K562 (cell line): ENCODE results near the gene MRPS6. TPM values are rescaled to one million over a fixed set of nuclear protein-coding genes. Genes with fewer than 3 reads are reported as not detected.
A peak's percentile ranks its signal among the peaks of the same experiment; 100 is the strongest.

Experiments used
- ATAC-seq: fragments of 200-7000 bp; cut with Tn5 transposase; 3 replicates; pipeline ENCODE4 v1.9.1; 2020; ENCODE audit warnings: moderate library complexity
- BruUV-seq: library from RNA; stranded (reverse); fragments of 400-500 nt; replicated peaks from 2 replicates; lab custom pipeline; 2021; lab: Mats Ljungman, UMichigan
- CTCF ChIA-PET: fragments of 300-600 bp; formaldehyde crosslinking; extraction: SDS; loops from one replicate; lab custom pipeline; 2021; ENCODE audit warnings: low intra/inter-chr PET ratio; lab: Yijun Ruan, JAX
- POLR2A ChIA-PET: fragments of 300-600, 350-650 bp; sonication (Branson Sonifier 250); formaldehyde crosslinking; extraction: SDS; loops from one replicate; lab custom pipeline; 2021; ENCODE audit warnings: antibody characterized with exemption, inconsistent platforms; lab: Yijun Ruan, JAX
- DNase-seq, 4 experiments: peaks; one replicate each; pipeline versions ENCODE4 v3.0.0 to v3.0.0-alpha.2; 2011 to 2018; ENCODE audit warnings: low spot score in 3 of 4, mixed read lengths in 3 of 4; ENCODE audit errors: extremely low read depth in 1 of 4
- FAIRE-seq: peaks from 2 replicates; lab custom pipeline; 2011; peaks lifted over from hg19 to GRCh38; lab: Jason Lieb, UNC
- H2AFZ ChIP-seq: 2 replicates; pipeline ENCODE4 v1.6.0; 2011; ENCODE audit warnings: low read depth, low read length, control low read depth, inconsistent platforms
- H3K27ac ChIP-seq: fragments of 200-600 bp; 3 replicates; pipeline ENCODE4 v1.8.0; 2011; ENCODE audit warnings: low read depth, mild to moderate bottlenecking, control low read depth, inconsistent platforms, low read length, moderate library complexity, mixed read lengths; ENCODE audit errors: extremely low read depth
- H3K27me3 ChIP-seq, 2 experiments: fragments of 300-600 bp in 1 of 2; 2 replicates in 1 of 2; 3 replicates in 1 of 2; pipeline versions ENCODE4 v1.6.0 to v1.8.0; 2011; ENCODE audit warnings: inconsistent platforms in 2 of 2, low read length in 2 of 2, mild to moderate bottlenecking in 1 of 2, mixed read lengths in 1 of 2, moderate library complexity in 1 of 2; ENCODE audit not compliant: control insufficient read depth in 2 of 2, insufficient read depth in 2 of 2
- H3K36me3 ChIP-seq: fragments of 300-600 bp; 3 replicates; pipeline ENCODE4 v1.8.0; 2011; ENCODE audit warnings: mild to moderate bottlenecking, low read length, inconsistent platforms; ENCODE audit not compliant: control insufficient read depth, insufficient read depth
- H3K4me1 ChIP-seq, 2 experiments: fragments of 200-600 bp in 1 of 2; replicated peaks in 1 of 2; 2 replicates in 1 of 2; 3 replicates in 1 of 2; pipeline versions ENCODE4 v1.5.1 to v1.8.0; 2011; ENCODE audit warnings: inconsistent platforms in 2 of 2, low read length in 2 of 2, mild to moderate bottlenecking in 1 of 2, mixed read lengths in 1 of 2, moderate library complexity in 1 of 2; ENCODE audit not compliant: control insufficient read depth in 2 of 2, insufficient read depth in 2 of 2
- H3K4me2 ChIP-seq: 2 replicates; pipeline ENCODE4 v1.6.1; 2011; ENCODE audit warnings: low read length, control low read depth, inconsistent platforms, mixed read lengths; ENCODE audit not compliant: insufficient read depth
- H3K4me3 ChIP-seq: fragments of 200-600 bp; sonication (generic), shearing (Covaris generic); 2 replicates; pipeline ENCODE4 v1.5.1; 2016; ENCODE audit warnings: control low read depth, inconsistent platforms
- H3K79me2 ChIP-seq: fragments of 200-600 bp; 3 replicates; pipeline ENCODE4 v1.8.0; 2011; ENCODE audit warnings: low read length, inconsistent platforms; ENCODE audit not compliant: control insufficient read depth, insufficient read depth
- H3K9ac ChIP-seq, 2 experiments: 2 replicates each; pipeline versions ENCODE4 v1.6.0 to v1.6.1; 2011; ENCODE audit warnings: low read depth in 2 of 2, low read length in 2 of 2, control low read depth in 1 of 2, inconsistent platforms in 1 of 2, mild to moderate bottlenecking in 1 of 2, mixed read lengths in 1 of 2; ENCODE audit not compliant: insufficient read depth in 1 of 2
- H3K9me1 ChIP-seq: one replicate; pipeline ENCODE4 v1.6.0; 2011; ENCODE audit warnings: inconsistent platforms, mild to moderate bottlenecking, low read length, moderate library complexity; ENCODE audit not compliant: control insufficient read depth, insufficient read depth
- H3K9me3 ChIP-seq: replicated peaks from 2 replicates; pipeline ENCODE4 v1.5.1; 2011; ENCODE audit warnings: low read depth, low read length, inconsistent platforms; ENCODE audit not compliant: control insufficient read depth, insufficient read depth
- H4K20me1 ChIP-seq: replicated peaks from 2 replicates; pipeline ENCODE4 v1.6.1; 2011; ENCODE audit warnings: low read length, inconsistent platforms, mixed read lengths; ENCODE audit not compliant: control insufficient read depth, insufficient read depth
- CEBPB ChIP-seq: fragments of 450-650 bp; IDR thresholded peaks from 2 replicates; pipeline ENCODE4 v1.6.1; 2016; ENCODE audit warnings: missing genetic modification characterization, missing compliant biosample characterization
- CHCHD3 ChIP-seq: fragments of 250-450 bp; sonication (Bioruptor Pico); IDR thresholded peaks from 2 replicates; pipeline ENCODE4 v2.1.2; 2022; ENCODE audit warnings: mild to moderate bottlenecking
- ETV5 ChIP-seq: sonication (generic); formaldehyde crosslinking; IDR thresholded peaks from 2 replicates; pipeline ENCODE4 v1.4.0; 2020; ENCODE audit warnings: low read depth, mild to moderate bottlenecking, missing genetic modification reagents
- KAT8 ChIP-seq: fragments of 450-650 bp; IDR thresholded peaks from 2 replicates; pipeline ENCODE4 v1.6.1; 2016; ENCODE audit warnings: low read depth, mild to moderate bottlenecking
- MIER1 ChIP-seq: fragments of 450-650 bp; IDR thresholded peaks from 2 replicates; pipeline ENCODE4 v1.6.1; 2016; ENCODE audit warnings: antibody characterized with exemption, mild to moderate bottlenecking, low read depth
- MTA2 ChIP-seq: fragments of 450-650 bp; IDR thresholded peaks from 2 replicates; pipeline ENCODE4 v1.6.1; 2016; ENCODE audit warnings: low read depth
- RBM34 ChIP-seq: fragments of 200-400 bp; formaldehyde crosslinking; IDR thresholded peaks from 2 replicates; pipeline ENCODE4 v1.6.1; 2018; ENCODE audit warnings: low read length, borderline replicate concordance; ENCODE audit not compliant: insufficient read depth
- RCOR1 ChIP-seq, 2 experiments: IDR thresholded peaks; 2 replicates each; pipeline ENCODE4 v1.6.1; 2012; ENCODE audit warnings: low read depth in 2 of 2, low read length in 2 of 2, borderline replicate concordance in 1 of 2, improper control_type of control experiment in 1 of 2
- RFX5 ChIP-seq: IDR thresholded peaks from 2 replicates; pipeline ENCODE4 v1.6.1; 2011; ENCODE audit warnings: low read depth, mild to moderate bottlenecking, improper control_type of control experiment, low read length
- STAT5A ChIP-seq: IDR thresholded peaks from 2 replicates; pipeline ENCODE4 v1.6.1; 2012; ENCODE audit warnings: low read length, inconsistent platforms, borderline replicate concordance
- XRCC5 ChIP-seq: fragments of 200-400 bp; formaldehyde crosslinking; IDR thresholded peaks from 2 replicates; pipeline ENCODE4 v1.6.1; 2017; ENCODE audit warnings: low read depth, mild to moderate bottlenecking, low read length
- ZBTB11 ChIP-seq, 3 experiments: fragments of 200-800 bp in 1 of 3; fragments of 250-450 bp in 1 of 3; fragments of 450-650 bp in 1 of 3; sonication (Bioruptor Pico) in 1 of 3; sonication (Bioruptor generic) in 1 of 3; formaldehyde crosslinking in 1 of 3; IDR thresholded peaks; 2 replicates each; pipeline versions ENCODE4 v1.6.1 to v1.8.0; 2016 to 2022; ENCODE audit warnings: mild to moderate bottlenecking in 2 of 3, missing genetic modification characterization in 2 of 3, missing compliant biosample characterization in 1 of 3, moderate library complexity in 1 of 3
- ZNF24 ChIP-seq: fragments of 450-650 bp; IDR thresholded peaks from 2 replicates; pipeline ENCODE4 v1.6.1; 2016
- WGBS: fragments of 100-300 bp; shearing (Covaris generic); methylation state at CpG from one replicate; pipeline ENCODE4 v1.1.6; 2016; ENCODE audit warnings: low coverage, mixed read lengths; ENCODE audit not compliant: insufficient coverage; ENCODE audit errors: missing lambda C conversion rate; 5-methylcytosine and 5-hydroxymethylcytosine counted together
- in situ Hi-C: fragments of 300-500 bp; cut with MboI; formaldehyde crosslinking; loops from 4 replicates; pipeline ENCODE4 v1.15.0; 2018; ENCODE audit warnings: inconsistent platforms, mixed read lengths
- intact Hi-C: fragments of 100-400 bp; cut with micrococcal nuclease; formaldehyde crosslinking; loops from 2 replicates; pipeline ENCODE4 v1.14.2; 2022
- polyA plus RNA-seq, 8 experiments: library from polyadenylated mRNA; depleted of rRNA in 4 of 8; stranded (reverse) in 5 of 8; unstranded in 3 of 8; fragments of >200 nt; fragmentation: Nextera tagmentation in 2 of 8; fragmentation: Illumina TruSeq in 1 of 8; extraction: Ambion mirVana in 2 of 8; extraction: Trizol in 1 of 8; gene quantifications; 2 replicates each; pipeline versions ENCODE4 v1.2.1 to v1.2.3, GENCODE V29; 2011 to 2014; ENCODE audit warnings: inconsistent platforms in 1 of 8, missing spikeins in 1 of 8
- total RNA-seq, 7 experiments: library from RNA; depleted of rRNA in 6 of 7; stranded (reverse); fragments of >200 nt in 6 of 7; fragmentation: Illumina TruSeq in 2 of 7; extraction: Trizol in 2 of 7; gene quantifications; 2 replicates each; pipeline versions ENCODE4 v1.2.1 to v1.2.3, GENCODE V29; 2011 to 2021; ENCODE audit warnings: low replicate concordance in 1 of 7
- TF ChIP-seq, protein P1 (sequence below): fragments of 250-450 bp; sonication (Bioruptor Pico); IDR thresholded peaks from 2 replicates; pipeline ENCODE4 v1.4.0; 2020; ENCODE audit warnings: mild to moderate bottlenecking

The MRPS6 gene
- total and polyA plus RNA-seq, 9 of the 15 experiments (the other 6 are each of a cell fraction or from before 2014, with no cell fraction given): 26.1 to 72.0 (median 39.3) TPM

DNA sequence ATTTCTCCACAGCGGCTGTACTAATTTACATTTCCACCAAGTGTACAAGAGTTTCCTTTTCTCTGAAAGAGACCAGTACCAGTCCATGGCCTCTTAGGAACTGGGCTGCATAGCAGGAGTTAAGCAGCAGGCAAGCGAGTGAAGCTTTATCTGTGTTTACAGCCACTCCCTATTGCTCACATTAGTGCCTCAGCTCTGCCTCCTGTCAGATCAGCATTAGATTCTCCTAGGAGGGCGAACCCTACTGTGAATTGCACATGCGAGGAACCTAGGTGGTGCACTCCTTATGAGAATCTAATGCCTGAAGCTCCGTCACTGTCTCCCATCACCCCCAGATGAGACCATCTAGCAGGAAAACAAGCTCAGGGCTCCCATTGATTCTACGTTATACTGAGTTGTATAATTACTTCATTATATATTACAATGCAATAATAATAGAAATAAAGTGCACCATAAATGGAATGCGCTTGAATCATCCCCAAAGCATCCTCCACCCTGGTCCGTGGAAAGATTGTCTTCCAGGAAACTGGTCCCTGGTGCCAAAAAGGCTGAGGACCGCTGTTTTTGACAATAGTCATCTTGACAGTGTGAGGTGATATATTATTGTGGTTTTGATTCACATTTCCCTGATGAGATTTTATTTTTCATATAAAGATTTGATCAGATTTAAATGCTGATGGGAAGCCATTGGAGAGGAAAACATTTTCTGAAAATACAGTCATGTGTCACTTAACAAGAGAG is 45.5 kb upstream of the MRPS6 start (continued):
- TF ChIP-seq, protein P1, sequence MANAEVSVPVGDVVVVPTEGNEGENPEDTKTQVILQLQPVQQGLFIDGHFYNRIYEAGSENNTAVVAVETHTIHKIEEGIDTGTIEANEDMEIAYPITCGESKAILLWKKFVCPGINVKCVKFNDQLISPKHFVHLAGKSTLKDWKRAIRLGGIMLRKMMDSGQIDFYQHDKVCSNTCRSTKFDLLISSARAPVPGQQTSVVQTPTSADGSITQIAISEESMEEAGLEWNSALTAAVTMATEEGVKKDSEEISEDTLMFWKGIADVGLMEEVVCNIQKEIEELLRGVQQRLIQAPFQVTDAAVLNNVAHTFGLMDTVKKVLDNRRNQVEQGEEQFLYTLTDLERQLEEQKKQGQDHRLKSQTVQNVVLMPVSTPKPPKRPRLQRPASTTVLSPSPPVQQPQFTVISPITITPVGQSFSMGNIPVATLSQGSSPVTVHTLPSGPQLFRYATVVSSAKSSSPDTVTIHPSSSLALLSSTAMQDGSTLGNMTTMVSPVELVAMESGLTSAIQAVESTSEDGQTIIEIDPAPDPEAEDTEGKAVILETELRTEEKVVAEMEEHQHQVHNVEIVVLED (CRISPR knock-in tag): no peak
- no peak for TF ChIP-seq KAT8

GRCh38 chr21:34029743-34030528 is 43.4 kb upstream of the MRPS6 start:
- Histone ChIP-seq H3K4me2 (peak overlapping the region; percentile 47), H2AFZ (peak overlapping the region; percentile 87), H3K9ac (no peak overlapping the region), H3K9me3 (no peaks in the 10 kb centered on the region), H3K4me3 (no peak overlapping the region), H3K4me1 (peaks cover 0 to 14% of the 10 kb centered on the region in 2 experiments; a peak in 3 of 5 replicates), H3K27ac (no peak overlapping the region; the same call in 1 of the 3 replicates), H3K36me3 (no peaks in the 10 kb centered on the region), H3K79me2 (no peaks in the 10 kb centered on the region), H3K27me3 (no peaks in the 10 kb centered on the region), H3K9me1 (no peaks in the 10 kb centered on the region), H4K20me1 (no peaks in the 10 kb centered on the region)
- WGBS: 28% methylated on average over 13 of the region's 13 CpGs
- intact Hi-C loops (loop anchor here (5.0 kb wide), 2 partner anchors 53 to 98 kb away; no protein-coding TSS in a partner anchor), in situ Hi-C loops (no loop called here)
- BruUV-seq: no TSS peak
- peak; percentile 98 for FAIRE-seq
- POLR2A ChIA-PET: interaction anchor here (0.6 to 1.6 kb wide), 5 partner anchors 10 to 21 kb away, joined by 3 to 5 read pairs (median 3); no protein-coding TSS in a partner anchor
- peak; percentile 84 to 89 (median 85) for DNase-seq
- ATAC-seq: peak; percentile 99
- CTCF ChIA-PET: no interaction called here
- TF ChIP-seq MIER1 (no peak), MTA2 (no peak), ZBTB11 (CRISPR knock-in tag; IDR thresholded peaks at IDR 0.05) (peak in 1 of 3 experiments; percentile 33; a peak in 1 of 6 replicates), RBM34 (no peak), CEBPB (tag) (0 out of 2 replicates have a peak, but pooled peaks have one; percentile 11), RCOR1 (IDR thresholded peaks at IDR 0.05; ENCODE audit: borderline replicate concordance in 1 of 2, low read depth in 2 of 2, low read length in 2 of 2) (peak in 1 of 2 experiments; percentile 55; a peak in 1 of 4 replicates), ETV5 (peak; percentile 32; the same call in 1 of the 2 replicates), XRCC5 (no peak), STAT5A (no peak), RFX5 (no peak), ZNF24 (no peak), CHCHD3 (CRISPR knock-in tag) (no peak)
